Measurements from ENCODE around the gene UBA7. TPM values are rescaled to one million over a fixed set of nuclear protein-coding genes. Genes with fewer than 3 reads are reported as not detected.

Gene UBA7
- total and polyA plus RNA-seq, 2 donors (not counting 3 experiments of a cell fraction or from before 2014, with no cell fraction given) = 57.4 to 80.7 TPM

GRCh38 chr3:49801160-49801559 lies 12.6 kb downstream of the UBA7 start:
- H3K4me2 ChIP-seq (ENCODE audit: insufficient read depth, low read length) = no peak overlapping the region
- H3K9me3 ChIP-seq (replicated peaks; ENCODE audit: control insufficient read depth, insufficient read depth, low read length) = no peaks in the 10 kb centered on the region
- FAIRE-seq (no peak), DNase-seq (ENCODE audit: low read depth, low spot score) (no peak)
- H3K27me3 ChIP-seq (ENCODE audit: control insufficient read depth in 2 of 2, insufficient read depth in 2 of 2, low read length in 2 of 2) = no peaks in the 10 kb centered on the region
- CTCF ChIA-PET = interaction anchor here (1.3 to 12.4 kb wide), 3 partner anchors 19 to 36 kb away, joined by 6 to 545 read pairs (median 7); no protein-coding TSS in a partner anchor
- peaks cover 0 to 2% of the 10 kb centered on the region in 2 experiments for H3K36me3 ChIP-seq (ENCODE audit: control insufficient read depth in 2 of 2, extremely low read depth in 1 of 2, insufficient read depth in 2 of 2, low read length in 2 of 2)
- H4K20me1 ChIP-seq (replicated peaks; ENCODE audit: control insufficient read depth, extremely low read depth, insufficient read depth, low read length) = no peaks in the 10 kb centered on the region
- H3K4me1 ChIP-seq (ENCODE audit: control insufficient read depth, extremely low read depth, insufficient read depth, low read length) = peaks cover 23% of the 10 kb centered on the region
- H3K27ac ChIP-seq (ENCODE audit: insufficient read depth, low read depth, low read length) = no peak overlapping the region
- dilution Hi-C loops (cut with MboI; ENCODE audit: extremely low pct_ligation_motif_present, low sequenced_read_pairs) (no loop called here), intact Hi-C loops (cut with micrococcal nuclease) (loop anchor here (5.0 kb wide), 2 partner anchors 99 to 286 kb away; partner anchors contain the start of gene RBM5)
- no peak overlapping the region for H2AFZ ChIP-seq (ENCODE audit: low read depth, low read length)
- TF ChIP-seq JUN (IDR thresholded peaks at IDR 0.05; ENCODE audit: borderline replicate concordance, insufficient read depth, insufficient read length, low read depth) (no peak), CTCF (IDR thresholded peaks at IDR 0.05; ENCODE audit: extremely low read depth in 1 of 2, insufficient read depth in 1 of 2, low read depth in 1 of 2, low read length in 2 of 2) (no peak), EZH2 (IDR thresholded peaks at IDR 0.05; ENCODE audit: borderline replicate concordance, low read depth, low read length, severe bottlenecking) (no peak), GATA2 (IDR thresholded peaks at IDR 0.05; ENCODE audit: insufficient read depth, insufficient read length, low read depth, low read length) (no peak), MYC (IDR thresholded peaks at IDR 0.05; ENCODE audit: low read depth, low read length) (no peak)
- TF ChIP-seq, protein P1, sequence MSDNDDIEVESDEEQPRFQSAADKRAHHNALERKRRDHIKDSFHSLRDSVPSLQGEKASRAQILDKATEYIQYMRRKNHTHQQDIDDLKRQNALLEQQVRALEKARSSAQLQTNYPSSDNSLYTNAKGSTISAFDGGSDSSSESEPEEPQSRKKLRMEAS (IDR thresholded peaks at IDR 0.05; ENCODE audit: insufficient read depth, insufficient read length) = no peak
- POLR2A ChIA-PET = no interaction called here
- BruUV-seq (replicated peaks) = no TSS peak
- no peaks in the 10 kb centered on the region for H3K79me2 ChIP-seq (ENCODE audit: control insufficient read depth, insufficient read depth, low read length)
- H3K4me3 ChIP-seq (replicated peaks in 1 of 3; ENCODE audit: insufficient read depth in 1 of 3, low read depth in 1 of 3, low read length in 3 of 3) = no peak overlapping the region
- no peaks in the 10 kb centered on the region for H3K9me1 ChIP-seq (replicated peaks; ENCODE audit: control insufficient read depth, extremely low read depth, insufficient read depth, low read length)
- no peak overlapping the region for H3K9ac ChIP-seq (replicated peaks; ENCODE audit: extremely low read depth, insufficient read depth, low read length)
